ENCODE data around the gene SLC39A3. TPM values are rescaled to one million over a fixed set of nuclear protein-coding genes. Genes with fewer than 3 reads are reported as not detected.

The SLC39A3 gene
- total RNA-seq, 1 experiment from 2014 or later, result 32.4 TPM

- Mint-ChIP-seq H3K36me3 (ENCODE audit: insufficient read depth in 1 of 3, low read depth in 3 of 3) (no peaks in the 10 kb centered on the region), H3K4me1 (no peaks in the 10 kb centered on the region), H3K27me3 (ENCODE audit: low read depth) (peaks cover 2% of the 10 kb centered on the region; the same call in 1 of the 2 replicates), H3K4me3 (no peak overlapping the region), H3K27ac (no peak overlapping the region; a peak in 1 of 7 replicates), H3K9me3 (no peaks in the 10 kb centered on the region)
- H3K14ac ChIP-seq (ENCODE audit: insufficient read depth, low read length), result no peak overlapping the region
- no peak overlapping the region for H2BK15ac ChIP-seq (ENCODE audit: low read depth, low read length)
- no peak overlapping the region for H2BK20ac ChIP-seq (ENCODE audit: low read depth, low read length, poor library complexity, severe bottlenecking)
- no peak overlapping the region for H3K4me2 ChIP-seq (ENCODE audit: insufficient read depth, insufficient read length, low read length)
- no peak overlapping the region for H4K91ac ChIP-seq (ENCODE audit: insufficient read length, low read depth, low read length)
- no peak overlapping the region for H2AFZ ChIP-seq (ENCODE audit: low read length)
- H3K27ac ChIP-seq (ENCODE audit: insufficient read length, low read depth, low read length), result no peak overlapping the region
- H2BK5ac ChIP-seq (ENCODE audit: insufficient read length, low read length), result no peak overlapping the region
- no peaks in the 10 kb centered on the region for H3K79me1 ChIP-seq (ENCODE audit: insufficient read depth, low read depth, low read length, poor library complexity, severe bottlenecking)
- no peak overlapping the region for H4K5ac ChIP-seq (ENCODE audit: insufficient read length, low read depth, low read length)
- H3K56ac ChIP-seq (ENCODE audit: insufficient read length, low read depth, low read length), result no peak overlapping the region
- H3K4me1 ChIP-seq (ENCODE audit: insufficient read depth, low read length), result no peaks in the 10 kb centered on the region
- H3K23me2 ChIP-seq (ENCODE audit: insufficient read length, low read depth, low read length, poor library complexity, severe bottlenecking), result no peaks in the 10 kb centered on the region
- no peak overlapping the region for H3T11ph ChIP-seq (ENCODE audit: low read length)
- no peak overlapping the region for H4K8ac ChIP-seq (replicated peaks; ENCODE audit: insufficient read length, low read depth, low read length)
- no peak overlapping the region for H2BK12ac ChIP-seq (ENCODE audit: insufficient read length, low read depth, low read length)
- peak overlapping the region; percentile 26 for H3K9ac ChIP-seq (ENCODE audit: extremely low read depth, insufficient read length, low read length)
- H3K79me2 ChIP-seq (ENCODE audit: insufficient read depth, low read length), result no peaks in the 10 kb centered on the region
- H3K18ac ChIP-seq (ENCODE audit: insufficient read length, low read depth, low read length), result no peak overlapping the region
- no peak for DNase-seq
- no CpG with 5 or more reads among the region's 12 CpGs for WGBS (ENCODE audit: extremely low coverage, insufficient read length, low lambda C conversion rate)
- H2BK120ac ChIP-seq (ENCODE audit: low read depth, low read length, poor library complexity, severe bottlenecking), result no peak overlapping the region
- H3K9me3 ChIP-seq (ENCODE audit: control insufficient read depth, low read depth, low read length), result no peaks in the 10 kb centered on the region
- H3K4ac ChIP-seq (ENCODE audit: low read depth, low read length), result no peak overlapping the region
- H3K27me3 ChIP-seq (ENCODE audit: insufficient read depth, low read length), result no peaks in the 10 kb centered on the region
- TF ChIP-seq CTCF (conservative IDR thresholded peaks at IDR 0.05), result no peak
- no peak overlapping the region for H3K23ac ChIP-seq (ENCODE audit: insufficient read length, low read depth, low read length)
- no peak overlapping the region for H2AK5ac ChIP-seq (ENCODE audit: insufficient read length, low read length)
- no peaks in the 10 kb centered on the region for H4K20me1 ChIP-seq (ENCODE audit: control insufficient read depth, insufficient read depth, insufficient read length)
Observed at GRCh38 chr19:2693492-2694160, 46.2 kb downstream of the SLC39A3 start.
